Measurements from ENCODE around the gene NTM. TPM values are rescaled to one million over a fixed set of nuclear protein-coding genes. Genes with fewer than 3 reads are reported as not detected.

The NTM gene
- total RNA-seq, 2 donors from 2014 or later, result 1.7 to 3.6 TPM

GRCh38 chr11:131663405-131664200, 293.2 kb downstream of the NTM start:
- H3K4me3 Mint-ChIP-seq, result peak overlapping the region; percentile 39
- H3K4me1 ChIP-seq (ENCODE audit: control insufficient read depth, insufficient read depth, low read length), result peaks cover 40% of the 10 kb centered on the region
- H3K27ac Mint-ChIP-seq, result peak overlapping the region; percentile 89
- H3K36me3 ChIP-seq (ENCODE audit: control insufficient read depth, insufficient read depth, low read length), result no peaks in the 10 kb centered on the region
- no peak for TF ChIP-seq CTCF (conservative IDR thresholded peaks at IDR 0.05)
- H3K27ac ChIP-seq (ENCODE audit: low read depth, low read length), result peak overlapping the region; percentile 41
- no peaks in the 10 kb centered on the region for H3K36me3 Mint-ChIP-seq (ENCODE audit: low read depth)
- no peaks in the 10 kb centered on the region for H3K9me3 Mint-ChIP-seq
- H3K27me3 ChIP-seq (ENCODE audit: control insufficient read depth, insufficient read depth, low read length, poor library complexity, severe bottlenecking), result no peaks in the 10 kb centered on the region
- peak overlapping the region; percentile 28 for H3K9ac ChIP-seq (ENCODE audit: extremely low read depth, low read length, poor library complexity, severe bottlenecking)
- peaks cover 58% of the 10 kb centered on the region for H3K4me1 Mint-ChIP-seq
- peak overlapping the region; percentile 51 for H3K4me3 ChIP-seq (ENCODE audit: low read length)
- no peaks in the 10 kb centered on the region for H3K9me3 ChIP-seq (ENCODE audit: control insufficient read depth, low read length)
- peak; percentile 40 for DNase-seq
- H3K27me3 Mint-ChIP-seq (ENCODE audit: insufficient read depth), result peaks cover 4% of the 10 kb centered on the region
- 88 to 90% methylated on average over 3 to 10 of the region's 10 CpGs for WGBS, 2 experiments (ENCODE audit: insufficient coverage in 1 of 2, insufficient read length in 1 of 2)

GRCh38 chr11:131664293-131664692, 293.9 kb downstream of the NTM start:
- TF ChIP-seq CTCF (conservative IDR thresholded peaks at IDR 0.05), result no peak
- Mint-ChIP-seq H3K27me3 (ENCODE audit: insufficient read depth) (peaks cover 4% of the 10 kb centered on the region), H3K27ac (no peak overlapping the region), H3K36me3 (ENCODE audit: low read depth) (no peaks in the 10 kb centered on the region), H3K4me1 (peaks cover 58% of the 10 kb centered on the region), H3K4me3 (no peak overlapping the region), H3K9me3 (no peaks in the 10 kb centered on the region)
- Histone ChIP-seq H3K27me3 (ENCODE audit: control insufficient read depth, insufficient read depth, low read length, poor library complexity, severe bottlenecking) (no peaks in the 10 kb centered on the region), H3K4me3 (ENCODE audit: low read length) (no peak overlapping the region), H3K9ac (ENCODE audit: extremely low read depth, low read length, poor library complexity, severe bottlenecking) (no peak overlapping the region), H3K4me1 (ENCODE audit: control insufficient read depth, insufficient read depth, low read length) (peaks cover 40% of the 10 kb centered on the region), H3K27ac (ENCODE audit: low read depth, low read length) (no peak overlapping the region), H3K36me3 (ENCODE audit: control insufficient read depth, insufficient read depth, low read length) (no peaks in the 10 kb centered on the region), H3K9me3 (ENCODE audit: control insufficient read depth, low read length) (no peaks in the 10 kb centered on the region)
- 97% methylated on average over 6 of the region's 6 CpGs; no CpG with 5 or more reads in 1 of the 2 experiments for WGBS, 2 experiments (ENCODE audit: insufficient coverage in 1 of 2, insufficient read length in 1 of 2)
- DNase-seq, result peak; percentile 24

- Mint-ChIP-seq H3K36me3 (ENCODE audit: low read depth) (no peaks in the 10 kb centered on the region), H3K27ac (no peak overlapping the region), H3K4me1 (peaks cover 53% of the 10 kb centered on the region), H3K4me3 (no peak overlapping the region), H3K9me3 (no peaks in the 10 kb centered on the region), H3K27me3 (ENCODE audit: insufficient read depth) (peaks cover 4% of the 10 kb centered on the region)
- 84 to 95% methylated on average over 5 to 11 of the region's 11 CpGs for WGBS, 2 experiments (ENCODE audit: insufficient coverage in 1 of 2, insufficient read length in 1 of 2)
- Histone ChIP-seq H3K27ac (ENCODE audit: low read depth, low read length) (no peak overlapping the region), H3K27me3 (ENCODE audit: control insufficient read depth, insufficient read depth, low read length, poor library complexity, severe bottlenecking) (peaks cover 4% of the 10 kb centered on the region), H3K4me3 (ENCODE audit: low read length) (no peak overlapping the region), H3K4me1 (ENCODE audit: control insufficient read depth, insufficient read depth, low read length) (peaks cover 40% of the 10 kb centered on the region), H3K9me3 (ENCODE audit: control insufficient read depth, low read length) (no peaks in the 10 kb centered on the region), H3K36me3 (ENCODE audit: control insufficient read depth, insufficient read depth, low read length) (no peaks in the 10 kb centered on the region), H3K9ac (ENCODE audit: extremely low read depth, low read length, poor library complexity, severe bottlenecking) (no peak overlapping the region)
- no peak for TF ChIP-seq CTCF (conservative IDR thresholded peaks at IDR 0.05)
- peak; percentile 47 for DNase-seq
These were observed 294.4 kb downstream of the NTM start for GRCh38 chr11:131664816-131665215.
